Large intestine (tissue), 12 donors: Measurements from ENCODE around the gene SLX1B. TPM values are rescaled to one million over a fixed set of nuclear protein-coding genes. Genes with fewer than 3 reads are reported as not detected.
"Not testable (repeated sequence)": the region's sequence is repeated elsewhere in the genome, so short reads cannot be mapped to it uniquely, and the experiment has no call there.

Source experiments
- DNase-seq, 2 donors: peaks; one replicate each; pipeline versions ENCODE4 v3.0.0 to v3.0.0-alpha.2; 2013
- H3K27ac ChIP-seq: one replicate; pipeline ENCODE4 v1.5.1; 2013; ENCODE audit warnings: low read length
- H3K27me3 ChIP-seq: 2 replicates; pipeline ENCODE4 v1.6.1; 2013; ENCODE audit warnings: low read length; ENCODE audit not compliant: control insufficient read depth, insufficient read depth
- H3K36me3 ChIP-seq: 2 replicates; pipeline ENCODE4 v1.6.1; 2013; ENCODE audit warnings: low read length; ENCODE audit not compliant: control insufficient read depth, insufficient read depth
- H3K4me1 ChIP-seq: one replicate; pipeline ENCODE4 v1.6.1; 2013; ENCODE audit warnings: low read length; ENCODE audit not compliant: control insufficient read depth, insufficient read depth
- H3K4me3 ChIP-seq: one replicate; pipeline ENCODE4 v1.5.1; 2013; ENCODE audit warnings: low read length
- H3K9me3 ChIP-seq: one replicate; pipeline ENCODE4 v1.6.1; 2013; ENCODE audit warnings: mild to moderate bottlenecking, low read depth, low read length, moderate library complexity; ENCODE audit not compliant: control insufficient read depth
- WGBS: methylation state at CpG from one replicate; pipeline ENCODE4 v1.1.5; 2013; ENCODE audit warnings: low lambda C conversion rate; ENCODE audit not compliant: insufficient coverage; 5-methylcytosine and 5-hydroxymethylcytosine counted together
- long read RNA-seq, 11 donors: transcript quantifications; one replicate each; lab custom pipeline, GENCODE V29; 2026
- polyA plus RNA-seq: library from polyadenylated mRNA; unstranded; fragments of 120-200 nt; gene quantifications from one replicate; pipeline ENCODE4 v1.2.1, GENCODE V29; 2013

SLX1B gene
- 61.3 TPM for polyA plus RNA-seq
- long read RNA-seq, donor 1, transcript SLX1B-201 (6 exons, 1,165 nt): major isoform, 16 of 22 reads
- long read RNA-seq, donor 1, partial matches to known transcripts: 5 of 22 reads
- long read RNA-seq, donor 1, other reads (novel, unspliced or antisense): 0 of 22 reads
- long read RNA-seq, donor 2, transcript SLX1B-201 (6 exons, 1,165 nt): major isoform, 40 of 61 reads
- long read RNA-seq, donor 2, partial matches to known transcripts: 19 of 61 reads
- long read RNA-seq, donor 2, other reads (novel, unspliced or antisense): 0 of 61 reads
- long read RNA-seq, donor 3: 0 reads
- long read RNA-seq, donor 4, transcript SLX1B-201 (6 exons, 1,165 nt): major isoform, 5 of 5 reads
- long read RNA-seq, donor 4, partial matches to known transcripts: 0 of 5 reads
- long read RNA-seq, donor 4, other reads (novel, unspliced or antisense): 0 of 5 reads
- long read RNA-seq, donor 5, transcript SLX1B-201 (6 exons, 1,165 nt): major isoform, 7 of 9 reads
- long read RNA-seq, donor 5, partial matches to known transcripts: 0 of 9 reads
- long read RNA-seq, donor 5, other reads (novel, unspliced or antisense): 0 of 9 reads
- long read RNA-seq, donor 6, transcript SLX1B-201 (6 exons, 1,165 nt): major isoform, 25 of 35 reads
- long read RNA-seq, donor 6, partial matches to known transcripts: 7 of 35 reads
- long read RNA-seq, donor 6, other reads (novel, unspliced or antisense): 0 of 35 reads
- long read RNA-seq, donor 7, partial matches to known transcripts: 0 of 3 reads
- long read RNA-seq, donor 7, other reads (novel, unspliced or antisense): 0 of 3 reads
- long read RNA-seq, donor 8, transcript SLX1B-201 (6 exons, 1,165 nt): major isoform, 37 of 61 reads
- long read RNA-seq, donor 8, partial matches to known transcripts: 22 of 61 reads
- long read RNA-seq, donor 8, other reads (novel, unspliced or antisense): 0 of 61 reads
- long read RNA-seq, donor 9, transcript SLX1B-201 (6 exons, 1,165 nt): major isoform, 11 of 15 reads
- long read RNA-seq, donor 9, partial matches to known transcripts: 0 of 15 reads
- long read RNA-seq, donor 9, other reads (novel, unspliced or antisense): 0 of 15 reads
- long read RNA-seq, donor 10, transcript SLX1B-201 (6 exons, 1,165 nt): major isoform, 27 of 36 reads
- long read RNA-seq, donor 10, partial matches to known transcripts: 8 of 36 reads
- long read RNA-seq, donor 10, other reads (novel, unspliced or antisense): 0 of 36 reads
- long read RNA-seq, donor 11, transcript SLX1B-201 (6 exons, 1,165 nt): major isoform, 14 of 19 reads
- long read RNA-seq, donor 11, partial matches to known transcripts: 5 of 19 reads
- long read RNA-seq, donor 11, other reads (novel, unspliced or antisense): 0 of 19 reads

- H3K27ac ChIP-seq, DNase-seq, H3K4me3 ChIP-seq, H3K27me3 ChIP-seq, H3K36me3 ChIP-seq, H3K4me1 ChIP-seq, H3K9me3 ChIP-seq: not testable (repeated sequence)
- no CpG with 5 or more reads among the region's 33 CpGs for WGBS
Observed at GRCh38 chr16:29454269-29454668, at the start of gene SLX1B, which contains the start of gene BOLA2. TSS of gene SLX1B (plus strand) at chr16:29454533. TSS of gene BOLA2 (minus strand) at chr16:29454351. CDS start at chr16:29454253, 98 bp downstream.

- DNase-seq: peak in 1 of 2 donors; percentile 18
Observed at GRCh38 chr16:29405249-29405648, 49.1 kb upstream of the SLX1B start.

GRCh38 chr16:29423587-29423986 is 30.7 kb upstream of the SLX1B start:
- no CpG with 5 or more reads among the region's 2 CpGs for WGBS
- not testable (repeated sequence) for DNase-seq, H3K4me3 ChIP-seq, H3K27me3 ChIP-seq, H3K9me3 ChIP-seq, H3K36me3 ChIP-seq, H3K27ac ChIP-seq, H3K4me1 ChIP-seq

More at GRCh38 chr16:29405249-29405648, 49.1 kb upstream of the SLX1B start:
- H3K36me3 ChIP-seq, H3K9me3 ChIP-seq, H3K27ac ChIP-seq, H3K4me1 ChIP-seq, H3K4me3 ChIP-seq, H3K27me3 ChIP-seq: not testable (repeated sequence)
- no CpG with 5 or more reads among the region's 7 CpGs for WGBS

GRCh38 chr16:29425390-29425789 is 28.9 kb upstream of the SLX1B start:
- H3K27me3 ChIP-seq, H3K36me3 ChIP-seq, H3K4me1 ChIP-seq, H3K4me3 ChIP-seq, H3K9me3 ChIP-seq, DNase-seq, H3K27ac ChIP-seq: not testable (repeated sequence)
- WGBS: no CpG with 5 or more reads among the region's 3 CpGs

DNA sequence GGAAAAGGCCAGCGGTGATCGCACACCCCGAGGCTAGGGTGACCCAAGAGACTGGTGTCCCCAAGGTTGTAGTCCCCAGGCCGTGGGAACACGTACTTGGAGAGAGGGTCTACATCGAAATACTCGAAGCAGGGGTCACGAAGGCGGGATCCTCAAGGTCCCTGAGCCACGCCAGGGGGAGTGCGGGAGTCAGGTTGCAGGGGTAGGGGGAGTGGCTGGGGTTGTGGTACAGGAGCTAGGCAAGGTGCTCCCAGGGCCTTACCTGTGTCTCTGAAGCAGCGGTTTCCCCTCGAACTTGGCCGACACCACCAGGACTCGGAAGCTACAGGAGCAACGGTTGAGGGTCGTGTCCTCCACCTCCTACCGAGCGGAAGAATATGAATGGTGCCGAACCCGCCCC is 579 bp upstream of the SLX1B start:
- DNase-seq, H3K36me3 ChIP-seq, H3K27ac ChIP-seq, H3K9me3 ChIP-seq, H3K27me3 ChIP-seq, H3K4me1 ChIP-seq, H3K4me3 ChIP-seq: not testable (repeated sequence)
- no CpG with 5 or more reads among the region's 21 CpGs for WGBS

GRCh38 chr16:29454828-29455227 is 495 bp downstream of the SLX1B start:
- DNase-seq, H3K4me1 ChIP-seq, H3K27ac ChIP-seq, H3K9me3 ChIP-seq, H3K4me3 ChIP-seq, H3K36me3 ChIP-seq, H3K27me3 ChIP-seq: not testable (repeated sequence)
- no CpG with 5 or more reads among the region's 29 CpGs for WGBS

DNA sequence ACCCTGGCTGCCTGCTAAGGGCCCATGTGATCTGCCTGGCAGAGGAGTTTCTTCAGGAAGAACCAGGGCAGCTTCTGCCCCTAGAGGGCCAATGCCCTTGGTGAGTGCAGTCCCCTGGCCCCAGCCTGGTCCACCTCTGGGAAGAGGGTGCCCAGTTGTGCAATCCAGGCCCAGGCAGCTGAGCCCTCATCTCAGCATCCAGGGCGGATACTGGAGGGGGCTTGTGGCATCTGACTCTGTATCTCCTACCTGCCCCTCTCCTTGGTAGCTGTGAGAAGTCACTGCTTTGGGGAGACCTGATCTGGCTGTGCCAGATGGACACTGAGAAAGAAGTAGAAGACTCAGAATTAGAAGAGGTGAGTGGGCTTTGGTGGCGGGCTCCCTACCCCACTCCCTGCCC is 3.3 kb downstream of the SLX1B start:
- H3K9me3 ChIP-seq, H3K4me3 ChIP-seq, H3K4me1 ChIP-seq, DNase-seq, H3K36me3 ChIP-seq, H3K27me3 ChIP-seq: not testable (repeated sequence)
- H3K27ac ChIP-seq: peak overlapping the region; percentile 77
- WGBS: no CpG with 5 or more reads among the region's 2 CpGs

DNA sequence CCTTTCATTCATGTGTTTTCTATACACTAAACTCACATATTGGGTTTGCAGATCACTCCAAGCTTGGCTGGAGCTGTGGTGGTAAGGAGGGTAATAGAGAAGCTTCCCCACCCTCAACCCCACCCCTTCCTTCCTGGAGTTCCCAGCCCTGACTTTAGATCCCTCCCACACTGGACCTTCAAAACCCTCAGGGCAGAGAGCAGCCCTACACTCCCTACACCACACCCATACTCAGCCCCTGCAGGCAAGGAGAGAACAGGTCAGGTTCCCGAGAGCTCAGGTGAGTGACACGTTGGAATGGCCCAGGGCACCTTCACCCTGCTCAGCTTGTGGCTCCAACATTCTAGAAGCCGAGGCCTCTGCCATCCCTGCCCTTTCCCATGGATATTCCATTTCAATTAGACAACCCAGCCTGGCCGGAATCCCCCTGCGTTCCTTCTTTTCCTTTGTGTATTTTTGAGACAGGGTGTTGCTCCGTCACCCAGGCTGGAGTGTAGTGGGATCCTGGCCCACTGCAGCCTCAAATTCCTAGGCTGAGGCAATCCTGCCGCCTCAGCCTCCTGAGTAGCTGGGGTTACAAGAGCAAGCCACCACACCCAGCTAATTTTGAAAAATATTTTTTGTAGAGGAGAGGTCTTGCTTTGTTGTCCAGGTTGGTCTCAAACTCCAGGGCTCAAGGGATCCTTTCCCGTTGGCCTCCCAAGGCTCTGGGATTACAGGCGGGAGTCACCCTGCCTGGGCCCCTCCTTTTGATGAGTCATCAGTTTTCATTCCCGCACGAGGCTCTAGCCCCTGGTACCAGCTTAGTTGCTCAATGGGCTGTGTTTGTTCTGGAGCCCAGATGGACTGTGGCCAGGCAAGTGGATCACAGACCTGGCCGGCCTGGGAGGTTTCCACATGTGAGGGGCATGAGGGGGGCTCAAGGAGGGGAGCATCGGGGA is 5.6 kb downstream of the SLX1B start, which contains the start of gene SULT1A4:
TSS of gene SULT1A4 (plus strand) at position 208 of the 941 bp plus-strand sequence. CDS start 1,473 bp downstream, outside the sequence.
- H3K27me3 ChIP-seq, H3K36me3 ChIP-seq, H3K4me3 ChIP-seq, H3K9me3 ChIP-seq, DNase-seq, H3K4me1 ChIP-seq: not testable (repeated sequence)
- H3K27ac ChIP-seq: peak within 1 kb of the TSS; percentile 87
- WGBS: no CpG with 5 or more reads among the region's 13 CpGs

GRCh38 chr16:29460647-29461030 is 6.3 kb downstream of the SLX1B start:
- WGBS: no CpG with 5 or more reads among the region's 9 CpGs
- DNase-seq, H3K4me1 ChIP-seq, H3K27ac ChIP-seq, H3K27me3 ChIP-seq, H3K9me3 ChIP-seq, H3K36me3 ChIP-seq, H3K4me3 ChIP-seq: not testable (repeated sequence)
